RWPE1 (cell line): Measurements from ENCODE around the gene CEMIP.

ENCODE experiments used
- CTCF ChIA-PET: fragments of 350-600 bp; sonication (Branson Sonifier 250); formaldehyde crosslinking; extraction: SDS; loops from one replicate; lab custom pipeline; 2021; lab: Yijun Ruan, JAX
- POLR2A ChIA-PET: fragments of 400-600 bp; formaldehyde crosslinking; extraction: SDS; loops from one replicate; lab custom pipeline; 2020; ENCODE audit warnings: antibody characterized with exemption; ENCODE audit not compliant: low non-redundant PET; lab: Yijun Ruan, JAX
- DNase-seq: peaks from one replicate; pipeline ENCODE4 v3.0.0; 2012; ENCODE audit warnings: low spot score
- H3K27ac ChIP-seq: fragments of 450-650 bp; 2 replicates; pipeline ENCODE4 v1.5.1; 2017
- CTCF ChIP-seq: fragments of 450-650 bp; conservative IDR thresholded peaks from 2 replicates; pipeline ENCODE4 v1.5.1; 2017; ENCODE audit warnings: low read depth, mild to moderate bottlenecking

Gene CEMIP

GRCh38 chr15:80931721-80932512, 152.7 kb downstream of the CEMIP start:
- no peak for TF ChIP-seq CTCF
- no peak for DNase-seq
- ChIA-PET POLR2A (no interaction called here), CTCF (no interaction called here)
- no peak overlapping the region for H3K27ac ChIP-seq

- H3K27ac ChIP-seq: no peak overlapping the region
- no peak for DNase-seq
- no peak for TF ChIP-seq CTCF
- CTCF ChIA-PET: no interaction called here
- POLR2A ChIA-PET: no interaction called here
Measured at GRCh38 chr15:80932513-80932815, 153.3 kb downstream of the CEMIP start.

- DNase-seq: no peak
- ChIA-PET CTCF (no interaction called here), POLR2A (no interaction called here)
- no peak overlapping the region for H3K27ac ChIP-seq
- TF ChIP-seq CTCF: no peak
Measured at GRCh38 chr15:80932989-80933388, 153.8 kb downstream of the CEMIP start.

GRCh38 chr15:80934761-80935221, 155.6 kb downstream of the CEMIP start:
- TF ChIP-seq CTCF: no peak
- CTCF ChIA-PET: no interaction called here
- DNase-seq: no peak
- POLR2A ChIA-PET: no interaction called here
- no peak overlapping the region for H3K27ac ChIP-seq

- POLR2A ChIA-PET: no interaction called here
- no peak for TF ChIP-seq CTCF
- CTCF ChIA-PET: no interaction called here
- no peak overlapping the region for H3K27ac ChIP-seq
- DNase-seq: no peak
Measured at GRCh38 chr15:80936288-80937078, 157.3 kb downstream of the CEMIP start.

GRCh38 chr15:80937718-80938117, 158.5 kb downstream of the CEMIP start:
- H3K27ac ChIP-seq: no peak overlapping the region
- ChIA-PET POLR2A (no interaction called here), CTCF (no interaction called here)
- DNase-seq: no peak
- TF ChIP-seq CTCF: no peak
